Activated naive CD4-positive, alpha-beta T cell treated with anti-CD3 and anti-CD28 coated beads, Interleukin-2, amount 50 U/mL, for 24 hours (primary cell): ENCODE measurements around the gene GSC2.
"Not testable (repeated sequence)": the region's sequence is repeated elsewhere in the genome, so short reads cannot be mapped to it uniquely, and the experiment has no call there.

Experiments used
- H3K27ac Mint-ChIP-seq: one replicate; pipeline ENCODE4 v1.8.0; 2021; ENCODE audit warnings: mild to moderate bottlenecking, mixed read lengths
- H3K27me3 Mint-ChIP-seq: one replicate; pipeline ENCODE4 v1.8.0; 2021; ENCODE audit warnings: mixed read lengths
- H3K36me3 Mint-ChIP-seq: one replicate; pipeline ENCODE4 v1.8.0; 2021; ENCODE audit warnings: mixed read lengths
- H3K4me1 Mint-ChIP-seq: one replicate; pipeline ENCODE4 v1.8.0; 2021; ENCODE audit warnings: mixed read lengths
- H3K4me3 Mint-ChIP-seq: one replicate; pipeline ENCODE4 v1.8.0; 2021; ENCODE audit warnings: mild to moderate bottlenecking, mixed read lengths
- H3K9me3 Mint-ChIP-seq: one replicate; pipeline ENCODE4 v1.8.0; 2021; ENCODE audit warnings: mixed read lengths

Gene GSC2

GRCh38 chr22:19172213-19173046 is 22.3 kb upstream of the GSC2 start:
- Mint-ChIP-seq H3K4me3 (peak overlapping the region; percentile 98), H3K36me3 (peaks cover 2% of the 10 kb centered on the region), H3K9me3 (no peaks in the 10 kb centered on the region), H3K27me3 (peaks cover 16% of the 10 kb centered on the region), H3K4me1 (peaks cover 30% of the 10 kb centered on the region), H3K27ac (peak overlapping the region; percentile 97)

DNA sequence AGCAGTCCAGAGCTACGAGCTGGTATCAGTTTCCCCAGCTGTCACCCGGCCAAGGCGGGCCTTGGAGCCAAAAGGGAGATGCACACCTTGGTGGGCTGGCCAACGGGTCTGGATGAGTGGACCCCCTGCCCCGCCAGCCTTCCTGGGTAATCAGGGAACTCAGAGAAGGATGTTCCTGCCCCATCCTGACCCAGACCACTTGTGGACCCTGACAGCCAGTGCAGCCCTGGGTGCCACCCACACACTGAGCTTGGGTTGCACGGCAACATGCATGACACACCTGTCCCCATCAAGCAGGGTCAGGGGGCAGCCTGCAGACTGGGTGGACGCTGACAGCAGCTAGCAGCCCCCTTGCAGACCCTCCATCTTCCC is 19.8 kb upstream of the GSC2 start:
- H3K4me3 Mint-ChIP-seq: peak overlapping the region; percentile 98
- H3K36me3 Mint-ChIP-seq: peaks cover 2% of the 10 kb centered on the region
- H3K4me1 Mint-ChIP-seq: peaks cover 30% of the 10 kb centered on the region
- H3K27ac Mint-ChIP-seq: no peak overlapping the region
- peaks cover 22% of the 10 kb centered on the region for H3K27me3 Mint-ChIP-seq
- H3K9me3 Mint-ChIP-seq: no peaks in the 10 kb centered on the region

DNA sequence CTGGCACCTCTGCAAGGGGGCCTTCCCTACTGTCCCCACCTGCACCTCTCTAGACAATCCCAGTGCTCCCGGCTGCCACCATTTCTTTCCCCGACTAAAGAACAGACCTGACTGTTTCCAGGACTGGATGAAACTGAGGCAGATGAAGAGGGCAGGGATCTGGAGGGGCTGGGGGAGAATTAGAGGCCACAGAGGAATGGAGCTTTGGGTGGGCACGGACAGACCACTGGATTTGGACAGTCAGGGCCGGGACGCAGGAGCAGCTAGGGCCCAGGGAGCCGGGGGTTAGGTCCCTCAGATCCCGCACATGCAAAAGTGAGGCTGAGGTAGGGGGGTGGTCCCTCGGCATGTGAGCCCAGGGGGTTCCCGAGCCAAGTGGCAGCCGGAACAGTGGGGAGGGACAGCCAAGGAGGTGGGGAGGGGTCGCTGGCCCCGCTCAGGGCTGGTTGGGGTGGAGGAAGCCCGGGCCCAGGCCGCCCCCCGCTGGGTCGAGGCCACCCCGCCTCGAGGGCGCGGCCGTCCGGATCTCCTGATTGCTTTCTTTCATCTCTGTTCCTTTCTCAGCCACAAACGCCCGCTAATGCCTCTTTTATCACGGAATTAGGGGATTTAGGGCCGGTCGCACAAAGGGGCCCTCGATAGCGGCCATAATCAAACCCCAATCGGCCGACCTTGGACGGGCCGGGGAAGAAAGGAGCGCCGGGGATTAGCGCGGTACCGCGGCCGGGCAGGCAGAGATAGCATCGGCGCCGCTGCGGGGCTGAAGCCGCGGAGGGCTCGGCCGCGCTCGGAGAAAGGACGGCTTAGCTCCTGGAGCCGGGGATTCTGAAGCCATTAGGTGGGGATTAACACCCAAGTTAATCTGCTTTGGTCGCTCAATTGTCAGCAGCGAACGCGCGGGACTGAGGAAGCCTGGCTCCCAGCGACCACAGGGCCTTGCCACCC is 19.2 kb upstream of the GSC2 start:
- Mint-ChIP-seq H3K36me3 (peaks cover 2% of the 10 kb centered on the region), H3K4me1 (peaks cover 30% of the 10 kb centered on the region), H3K4me3 (peak overlapping the region; percentile 59), H3K27me3 (peaks cover 22% of the 10 kb centered on the region), H3K27ac (no peak overlapping the region), H3K9me3 (no peaks in the 10 kb centered on the region)

DNA sequence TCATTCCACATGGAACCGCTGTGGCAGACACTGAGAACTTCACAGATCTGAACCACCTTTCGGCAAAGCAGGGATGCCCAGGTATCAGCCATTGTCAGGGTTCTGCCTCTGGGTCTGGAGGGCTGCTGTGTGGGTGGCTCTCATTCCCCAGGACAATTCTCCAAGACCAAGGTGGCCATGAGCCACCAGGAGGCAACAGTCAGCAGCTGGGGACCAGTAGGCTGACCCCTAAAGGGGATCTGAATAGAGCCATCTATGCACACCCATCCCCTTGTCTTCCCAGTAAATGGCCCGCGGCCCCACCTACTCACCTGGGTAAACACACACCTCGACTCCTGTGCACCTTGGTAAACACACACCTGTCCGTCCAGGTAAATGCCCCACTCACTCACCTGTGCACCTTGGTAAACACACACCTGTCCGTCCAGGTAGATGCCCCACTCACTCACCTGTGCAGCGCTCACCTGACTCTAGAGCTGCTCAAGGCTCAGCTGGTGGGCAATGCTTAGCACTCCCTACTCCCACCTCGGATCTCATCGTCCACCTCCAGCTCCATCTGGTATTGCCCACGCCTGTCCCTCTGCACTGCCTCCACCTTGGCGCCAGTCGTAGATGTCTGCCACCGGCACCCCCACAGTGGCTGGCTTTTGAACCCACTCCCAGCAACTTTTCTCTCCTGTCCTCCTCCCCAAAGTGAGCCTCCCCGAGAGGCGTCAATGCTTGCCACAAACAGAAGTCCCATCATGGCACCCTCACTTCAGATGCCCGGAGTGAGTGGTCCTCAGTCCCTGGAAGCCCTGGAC is 18.2 kb upstream of the GSC2 start:
- Mint-ChIP-seq H3K27ac (peak overlapping the region; percentile 11), H3K4me1 (peaks cover 23% of the 10 kb centered on the region), H3K4me3 (no peak overlapping the region), H3K27me3 (peaks cover 22% of the 10 kb centered on the region), H3K9me3 (no peaks in the 10 kb centered on the region), H3K36me3 (peaks cover 2% of the 10 kb centered on the region)

DNA sequence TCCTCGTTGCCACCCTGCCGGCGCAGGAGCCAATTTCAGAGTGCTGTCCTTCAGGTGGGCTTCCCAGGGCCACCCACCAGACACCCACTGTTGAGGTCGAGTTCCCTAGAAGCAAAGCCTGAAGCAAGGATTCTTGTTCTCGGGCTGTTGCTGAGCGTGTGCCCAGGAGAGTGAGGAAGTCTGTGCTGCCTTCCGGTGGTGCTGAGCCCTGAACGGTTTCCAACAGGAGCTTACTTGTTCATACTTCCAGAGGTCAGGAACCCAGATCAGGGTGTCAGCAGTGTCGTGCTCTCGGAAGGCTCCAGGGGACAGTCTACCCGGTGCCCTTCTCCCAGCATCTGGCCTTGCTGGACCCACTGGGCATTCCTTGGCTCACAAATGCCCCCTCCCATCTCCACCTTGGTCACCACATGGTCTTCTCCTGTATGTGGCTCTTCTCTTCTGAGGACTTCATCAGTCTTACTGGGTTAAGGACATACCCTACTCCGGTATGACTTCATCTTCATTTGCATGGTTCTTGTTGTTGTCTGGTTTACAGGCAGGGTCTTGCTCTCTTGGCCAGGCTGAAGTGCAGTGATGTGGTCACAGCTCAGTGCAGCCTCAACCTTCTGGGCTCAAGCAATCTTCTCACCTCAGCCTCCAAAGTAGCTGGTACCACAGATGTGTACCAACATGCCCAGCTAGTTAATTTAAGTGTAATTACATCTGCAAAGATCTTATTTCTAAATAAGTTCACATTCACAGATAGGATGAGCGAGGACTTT is 17.2 kb upstream of the GSC2 start:
- Mint-ChIP-seq H3K4me3 (no peak overlapping the region), H3K36me3 (peaks cover 2% of the 10 kb centered on the region), H3K27ac (no peak overlapping the region), H3K27me3 (peaks cover 22% of the 10 kb centered on the region), H3K4me1 (peaks cover 13% of the 10 kb centered on the region), H3K9me3 (no peaks in the 10 kb centered on the region)

DNA sequence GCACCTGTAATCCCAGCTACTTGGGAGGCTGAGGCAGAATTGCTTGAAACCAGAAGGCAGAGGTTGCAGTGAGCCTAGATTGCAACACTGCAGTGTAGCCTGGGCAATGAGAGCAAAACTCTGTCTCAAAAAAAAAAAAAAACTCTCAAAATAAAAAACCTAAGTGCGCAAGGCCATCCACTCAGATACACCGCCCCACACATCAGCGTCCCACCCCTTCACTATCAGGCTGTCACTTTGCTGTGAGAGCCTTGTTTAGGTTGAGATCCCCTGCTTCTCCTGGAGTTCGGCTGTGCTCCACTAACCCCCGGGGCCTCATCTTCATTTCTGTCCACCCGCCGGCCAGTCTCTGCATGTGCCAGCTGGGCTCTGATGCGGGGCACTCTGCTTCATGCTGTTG is 16.3 kb upstream of the GSC2 start:
- H3K4me3 Mint-ChIP-seq: no peak overlapping the region
- H3K27ac Mint-ChIP-seq: no peak overlapping the region
- H3K27me3 Mint-ChIP-seq: peaks cover 22% of the 10 kb centered on the region
- peaks cover 10% of the 10 kb centered on the region for H3K4me1 Mint-ChIP-seq
- no peaks in the 10 kb centered on the region for H3K9me3 Mint-ChIP-seq
- H3K36me3 Mint-ChIP-seq: peaks cover 2% of the 10 kb centered on the region

- H3K36me3 Mint-ChIP-seq: no peaks in the 10 kb centered on the region
- peaks cover 18% of the 10 kb centered on the region for H3K27me3 Mint-ChIP-seq
- no peaks in the 10 kb centered on the region for H3K4me1 Mint-ChIP-seq
- H3K9me3 Mint-ChIP-seq: no peaks in the 10 kb centered on the region
- no peak overlapping the region for H3K4me3 Mint-ChIP-seq
- H3K27ac Mint-ChIP-seq: no peak overlapping the region
Measured at GRCh38 chr22:19164425-19164824, 14.3 kb upstream of the GSC2 start.

DNA sequence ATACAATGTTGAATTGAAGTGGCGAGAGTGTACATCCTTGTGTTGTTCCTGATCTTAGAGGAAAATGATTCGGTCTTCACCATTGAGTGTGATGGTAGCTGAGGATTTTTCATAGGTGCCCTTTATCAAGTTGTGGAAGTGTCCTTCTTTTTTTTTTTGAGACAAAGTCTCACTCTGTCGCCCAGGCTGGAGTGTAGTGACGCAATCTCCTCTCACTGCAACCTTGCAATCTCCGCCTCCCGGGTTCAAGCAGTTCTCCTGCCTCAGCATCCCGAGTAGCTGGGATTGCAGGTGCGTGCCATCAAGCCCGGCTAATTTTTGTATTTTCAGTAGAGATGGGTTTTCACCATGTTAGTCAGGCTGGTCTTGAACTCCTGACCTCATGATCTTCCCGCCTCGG is 8.6 kb upstream of the GSC2 start:
- not testable (repeated sequence) for H3K27ac Mint-ChIP-seq, H3K9me3 Mint-ChIP-seq, H3K27me3 Mint-ChIP-seq, H3K4me1 Mint-ChIP-seq, H3K36me3 Mint-ChIP-seq, H3K4me3 Mint-ChIP-seq

DNA sequence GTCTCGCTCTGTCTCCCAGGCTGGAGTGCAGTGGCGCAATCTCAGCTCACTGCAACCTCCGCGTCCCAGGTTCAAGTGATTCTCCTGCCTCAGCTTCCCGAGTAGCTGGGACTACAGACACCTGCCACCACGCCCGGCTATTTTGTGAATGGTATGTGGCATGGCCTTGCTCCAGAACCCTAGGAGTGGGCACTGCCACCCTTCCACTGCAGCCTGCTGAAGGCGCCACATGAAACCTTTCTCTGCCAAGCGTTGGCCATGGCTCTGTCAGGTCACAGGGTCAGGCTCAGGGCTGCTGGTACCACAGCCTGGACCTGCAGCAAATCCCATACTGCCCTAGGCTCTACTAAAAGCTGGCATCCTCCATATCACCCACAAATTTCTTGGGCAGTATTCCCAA is 6.0 kb upstream of the GSC2 start:
- H3K4me3 Mint-ChIP-seq, H3K4me1 Mint-ChIP-seq, H3K36me3 Mint-ChIP-seq, H3K27ac Mint-ChIP-seq, H3K9me3 Mint-ChIP-seq: not testable (repeated sequence)
- peaks cover 24% of the 10 kb centered on the region for H3K27me3 Mint-ChIP-seq

GRCh38 chr22:19152942-19153883 is 3.1 kb upstream of the GSC2 start:
- no peaks in the 10 kb centered on the region for H3K9me3 Mint-ChIP-seq
- peaks cover 28% of the 10 kb centered on the region for H3K27me3 Mint-ChIP-seq
- no peak overlapping the region for H3K4me3 Mint-ChIP-seq
- peaks cover 5% of the 10 kb centered on the region for H3K4me1 Mint-ChIP-seq
- no peak overlapping the region for H3K27ac Mint-ChIP-seq
- no peaks in the 10 kb centered on the region for H3K36me3 Mint-ChIP-seq

- H3K9me3 Mint-ChIP-seq: no peaks in the 10 kb centered on the region
Measured at GRCh38 chr22:19151329-19152191, 1.5 kb upstream of the GSC2 start.

DNA sequence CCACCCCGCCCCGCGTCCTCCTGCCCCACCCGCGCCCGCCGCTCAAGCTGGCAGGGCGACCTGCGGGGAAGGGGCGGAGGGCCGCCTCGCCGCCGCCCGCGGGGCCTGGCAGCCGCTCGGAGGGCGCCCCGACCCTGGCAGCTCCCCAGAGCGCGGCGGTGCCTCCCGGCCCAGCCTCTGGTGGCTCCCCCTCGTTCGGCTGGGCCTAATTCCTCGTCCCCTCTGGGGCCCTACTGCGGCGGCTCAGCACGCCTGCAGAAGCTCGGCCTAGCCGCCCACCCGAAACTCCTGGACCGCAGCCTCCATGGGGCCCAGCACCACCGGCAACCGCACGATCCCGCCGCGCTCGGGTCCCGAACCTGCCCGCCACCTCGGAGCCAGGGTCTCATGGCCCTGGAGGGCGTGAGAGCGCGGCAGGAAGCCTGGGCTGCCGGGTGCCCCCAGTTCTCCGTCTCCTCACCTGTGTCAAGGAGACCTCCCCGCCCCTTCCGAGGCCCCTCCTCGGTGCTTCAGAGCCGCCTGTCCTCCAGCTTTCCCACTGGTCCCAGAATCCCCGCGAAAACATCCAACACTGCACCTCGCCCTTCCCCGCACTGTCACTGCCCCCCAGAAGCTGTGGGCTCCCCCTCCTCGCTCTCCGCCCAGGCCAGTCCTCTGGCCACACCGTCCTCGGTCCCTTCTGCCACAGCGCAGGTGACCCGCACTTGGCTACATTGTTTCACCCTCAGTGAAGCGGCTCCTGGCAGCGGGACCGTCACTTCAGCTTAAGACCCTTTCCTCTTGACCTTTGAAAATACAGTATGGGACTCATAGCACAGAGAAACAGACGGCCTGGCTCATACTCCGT is 613 bp upstream of the GSC2 start:
- H3K4me1 Mint-ChIP-seq: peaks cover 5% of the 10 kb centered on the region
- peaks cover 24% of the 10 kb centered on the region for H3K27me3 Mint-ChIP-seq
- peak overlapping the region; percentile 83 for H3K4me3 Mint-ChIP-seq
- no peaks in the 10 kb centered on the region for H3K36me3 Mint-ChIP-seq
- no peak overlapping the region for H3K27ac Mint-ChIP-seq
- no peaks in the 10 kb centered on the region for H3K9me3 Mint-ChIP-seq

More at GRCh38 chr22:19151329-19152191, 1.5 kb upstream of the GSC2 start:
- Mint-ChIP-seq H3K4me1 (peaks cover 5% of the 10 kb centered on the region), H3K36me3 (no peaks in the 10 kb centered on the region), H3K27ac (no peak overlapping the region), H3K27me3 (peaks cover 27% of the 10 kb centered on the region), H3K4me3 (peak overlapping the region; percentile 83)
